GM12873 (cell line): ENCODE measurements around the gene SBNO2.

ENCODE experiments used
- TF ChIP-seq, protein P1 (sequence below): IDR thresholded peaks from 2 replicates; pipeline ENCODE4 v1.5.1; 2012; ENCODE audit warnings: low read depth, mild to moderate bottlenecking, moderate library complexity, low read length, control low read depth; ENCODE audit not compliant: insufficient read depth; ENCODE audit errors: missing control alignments

The SBNO2 gene

DNA sequence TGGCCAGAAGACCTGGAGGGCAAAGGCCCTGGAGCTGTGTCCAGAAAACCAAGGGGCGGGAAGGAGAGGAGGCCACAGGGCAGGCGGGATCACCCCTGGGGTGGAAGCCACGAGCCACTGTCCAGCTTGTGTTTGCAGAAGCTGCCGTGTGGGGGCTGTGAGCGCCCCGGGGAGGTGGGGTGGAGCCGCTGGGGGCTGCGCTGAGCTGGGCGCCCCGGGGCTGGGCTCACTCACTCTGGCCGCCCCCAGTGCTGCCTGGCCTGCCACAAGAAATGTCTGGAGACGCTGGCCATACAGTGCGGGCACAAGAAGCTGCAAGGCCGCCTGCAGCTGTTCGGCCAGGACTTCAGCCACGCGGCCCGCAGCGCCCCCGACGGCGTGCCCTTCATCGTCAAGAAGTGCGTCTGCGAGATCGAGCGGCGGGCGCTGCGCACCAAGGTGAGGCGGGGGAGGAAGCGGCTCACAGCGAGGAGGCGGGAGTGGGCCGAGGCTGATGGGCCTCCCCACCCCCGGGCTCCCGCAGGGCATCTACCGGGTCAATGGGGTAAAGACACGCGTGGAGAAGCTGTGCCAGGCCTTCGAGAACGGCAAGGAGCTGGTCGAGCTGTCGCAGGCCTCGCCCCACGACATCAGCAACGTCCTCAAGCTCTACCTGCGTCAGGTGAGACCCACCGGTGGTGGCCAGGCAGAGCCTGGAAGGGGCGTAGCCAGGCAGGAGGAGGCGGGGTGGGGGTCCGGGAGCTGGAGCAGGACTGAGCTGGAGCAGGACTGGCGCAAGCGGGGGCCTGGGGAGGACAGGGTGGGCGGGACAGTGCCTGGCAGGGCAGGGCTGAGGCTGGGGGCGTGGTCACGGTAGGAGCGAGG is 92.5 kb downstream of the SBNO2 start:
- TF ChIP-seq, protein P1, sequence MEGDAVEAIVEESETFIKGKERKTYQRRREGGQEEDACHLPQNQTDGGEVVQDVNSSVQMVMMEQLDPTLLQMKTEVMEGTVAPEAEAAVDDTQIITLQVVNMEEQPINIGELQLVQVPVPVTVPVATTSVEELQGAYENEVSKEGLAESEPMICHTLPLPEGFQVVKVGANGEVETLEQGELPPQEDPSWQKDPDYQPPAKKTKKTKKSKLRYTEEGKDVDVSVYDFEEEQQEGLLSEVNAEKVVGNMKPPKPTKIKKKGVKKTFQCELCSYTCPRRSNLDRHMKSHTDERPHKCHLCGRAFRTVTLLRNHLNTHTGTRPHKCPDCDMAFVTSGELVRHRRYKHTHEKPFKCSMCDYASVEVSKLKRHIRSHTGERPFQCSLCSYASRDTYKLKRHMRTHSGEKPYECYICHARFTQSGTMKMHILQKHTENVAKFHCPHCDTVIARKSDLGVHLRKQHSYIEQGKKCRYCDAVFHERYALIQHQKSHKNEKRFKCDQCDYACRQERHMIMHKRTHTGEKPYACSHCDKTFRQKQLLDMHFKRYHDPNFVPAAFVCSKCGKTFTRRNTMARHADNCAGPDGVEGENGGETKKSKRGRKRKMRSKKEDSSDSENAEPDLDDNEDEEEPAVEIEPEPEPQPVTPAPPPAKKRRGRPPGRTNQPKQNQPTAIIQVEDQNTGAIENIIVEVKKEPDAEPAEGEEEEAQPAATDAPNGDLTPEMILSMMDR: no peak

DNA sequence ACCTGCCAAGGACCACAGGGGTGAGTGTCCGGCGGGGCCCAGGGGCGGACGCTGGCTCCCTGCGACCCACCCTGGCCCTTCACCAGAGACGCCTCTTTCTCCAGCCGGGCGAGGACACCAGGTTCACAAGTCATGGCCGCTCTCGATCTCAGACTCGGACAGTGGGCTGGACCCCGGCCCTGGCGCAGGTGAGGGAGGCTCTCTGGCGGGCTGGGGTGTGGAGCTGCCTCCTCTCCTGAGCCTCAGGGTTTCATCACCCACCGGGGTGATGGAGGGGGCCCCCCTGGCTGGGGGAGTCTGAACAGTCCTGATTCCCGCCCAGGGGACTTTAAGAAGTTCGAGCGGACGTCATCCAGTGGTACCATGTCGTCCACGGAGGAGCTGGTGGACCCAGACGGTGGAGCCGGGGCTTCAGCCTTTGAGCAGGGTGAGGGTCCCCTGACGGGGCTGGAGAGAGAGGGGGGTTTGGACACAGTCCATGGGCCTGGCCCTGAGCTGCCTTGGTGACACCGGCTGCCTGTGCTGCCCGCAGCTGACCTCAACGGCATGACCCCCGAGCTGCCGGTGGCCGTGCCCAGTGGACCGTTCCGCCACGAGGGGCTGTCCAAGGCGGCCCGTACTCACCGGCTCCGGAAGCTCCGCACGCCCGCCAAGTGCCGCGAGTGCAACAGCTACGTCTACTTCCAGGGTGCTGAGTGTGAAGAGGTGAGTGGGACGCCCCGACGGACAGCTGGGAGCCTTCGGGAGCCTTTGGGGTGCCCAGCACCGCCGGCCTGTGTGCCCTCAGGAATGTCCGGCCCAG is 93.5 kb downstream of the SBNO2 start:
- TF ChIP-seq, protein P1: no peak

DNA sequence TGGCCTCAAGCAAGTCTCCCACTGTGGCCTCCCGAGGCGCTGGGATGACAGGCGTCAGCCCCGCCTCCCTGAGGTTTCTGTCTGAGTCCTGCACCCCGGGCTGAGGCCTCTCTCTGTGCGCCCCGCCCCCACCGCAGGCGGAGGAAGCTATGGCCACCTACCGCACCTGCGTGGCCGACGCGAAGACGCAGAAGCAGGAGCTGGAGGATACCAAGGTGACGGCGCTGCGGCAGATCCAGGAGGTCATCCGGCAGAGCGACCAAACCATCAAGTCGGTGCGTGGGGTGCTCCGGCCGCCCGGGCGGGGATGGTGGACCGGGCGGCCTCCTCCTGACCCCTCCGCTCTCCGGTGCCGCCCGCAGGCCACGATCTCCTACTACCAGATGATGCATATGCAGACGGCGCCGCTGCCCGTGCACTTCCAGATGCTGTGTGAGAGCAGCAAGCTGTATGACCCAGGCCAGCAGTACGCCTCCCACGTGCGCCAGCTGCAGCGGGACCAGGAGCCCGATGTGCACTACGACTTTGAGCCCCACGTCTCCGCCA is 94.4 kb downstream of the SBNO2 start:
- TF ChIP-seq, protein P1: no peak

DNA sequence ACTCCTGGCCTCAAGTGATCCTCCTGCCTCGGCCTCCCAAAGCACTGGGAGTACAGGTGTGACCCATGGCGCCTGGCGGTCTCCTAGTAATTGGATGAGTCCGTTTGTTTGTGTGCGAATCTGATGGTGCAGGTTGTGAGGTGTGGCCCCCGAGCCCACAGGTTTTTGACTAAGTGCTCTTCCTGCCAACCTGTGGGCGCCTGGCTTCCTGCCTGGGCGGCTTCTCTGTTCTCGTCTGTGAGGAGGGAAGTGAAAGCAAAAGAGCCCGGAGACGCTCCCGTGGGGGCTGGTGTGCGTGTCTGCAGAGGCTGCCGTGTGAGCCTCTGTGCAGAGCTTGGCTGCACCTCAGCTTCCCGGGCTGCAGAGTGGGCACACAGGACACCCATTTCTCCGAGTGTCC is 97.1 kb downstream of the SBNO2 start:
- TF ChIP-seq, protein P1: no peak

DNA sequence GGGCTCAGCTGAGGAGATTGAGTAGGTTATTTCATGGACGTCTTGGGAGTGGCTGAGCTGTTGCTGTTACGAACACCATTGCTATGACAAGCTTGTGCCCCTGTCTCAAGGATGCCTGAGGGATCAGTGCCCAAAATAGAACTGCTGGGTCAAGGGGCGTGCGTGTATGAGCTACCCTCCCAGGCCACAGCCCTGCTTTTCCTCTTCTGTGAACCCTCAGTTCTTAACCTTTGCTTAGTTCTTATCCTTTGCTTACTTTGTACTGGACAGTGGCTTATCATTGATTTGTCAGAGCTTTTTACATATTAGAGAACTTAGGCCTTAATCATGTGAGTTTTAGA is 98.1 kb downstream of the SBNO2 start:
- TF ChIP-seq, protein P1: no peak

DNA sequence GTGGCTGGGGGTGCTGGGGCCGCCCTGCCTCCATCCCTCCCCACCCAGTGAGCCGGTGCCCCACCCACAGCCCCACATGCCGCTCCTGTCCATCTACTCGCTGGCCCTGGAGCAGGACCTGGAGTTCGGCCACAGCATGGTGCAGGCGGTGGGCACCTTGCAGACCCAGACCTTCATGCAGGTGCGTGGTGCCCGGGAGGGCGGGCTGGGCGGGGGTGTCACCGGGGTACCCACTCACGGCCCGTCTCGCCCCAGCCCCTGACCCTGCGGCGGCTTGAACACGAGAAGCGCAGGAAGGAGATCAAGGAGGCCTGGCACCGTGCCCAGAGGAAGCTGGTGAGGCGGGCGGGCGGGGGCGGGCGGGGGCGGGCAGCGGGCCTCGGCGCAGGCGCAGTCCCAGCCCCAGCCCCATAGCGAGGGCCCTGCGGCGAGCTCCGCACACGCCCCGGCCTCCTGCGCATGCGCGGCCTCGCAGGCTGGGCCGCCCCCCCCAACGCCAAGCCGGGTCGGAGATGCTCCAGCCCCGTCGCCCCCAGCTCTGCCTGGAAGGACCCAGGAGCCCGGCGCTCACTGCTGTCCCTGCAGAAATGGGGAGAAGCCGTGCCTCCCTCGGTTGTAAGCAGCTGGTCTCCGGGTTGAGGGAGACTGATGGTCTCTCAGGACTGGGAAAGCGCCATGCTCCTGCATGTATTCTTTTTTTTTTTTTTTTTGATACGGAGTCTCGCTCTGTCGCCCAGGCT is 99.4 kb downstream of the SBNO2 start:
- TF ChIP-seq, protein P1: no peak
